ENCODE measurements around the gene CTRL.

The CTRL gene

DNA sequence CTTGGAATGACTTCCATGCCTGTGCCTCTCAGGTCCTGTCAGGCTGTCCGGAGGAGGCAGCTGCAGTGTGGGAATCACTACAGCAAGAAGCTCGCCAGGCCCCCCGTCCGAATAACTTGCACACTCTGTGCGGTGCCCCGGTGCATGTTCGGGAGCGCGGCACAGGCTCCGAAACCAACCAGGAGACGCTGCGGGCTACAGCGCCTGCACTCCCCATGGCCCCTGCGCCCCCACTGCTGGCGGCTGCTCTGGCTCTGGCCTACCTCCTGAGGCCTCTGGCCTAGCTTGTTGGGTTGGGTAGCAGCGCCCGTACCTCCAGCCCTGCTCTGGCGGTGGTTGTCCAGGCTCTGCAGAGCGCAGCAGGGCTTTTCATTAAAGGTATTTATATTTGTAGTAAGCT is 45.7 kb downstream of the CTRL start:
- H3K27me3 Mint-ChIP-seq: no peaks in the 10 kb centered on the region
- DNase-seq (ENCODE audit: low spot score in 2 of 2) (no peak), ATAC-seq (ENCODE audit: low read depth) (no peak)
- no peak overlapping the region for H3K27ac Mint-ChIP-seq
- H3K4me1 Mint-ChIP-seq: no peaks in the 10 kb centered on the region
- H3K9me3 Mint-ChIP-seq: no peaks in the 10 kb centered on the region
- H3K36me3 Mint-ChIP-seq: peaks cover 15% of the 10 kb centered on the region
- H3K4me3 Mint-ChIP-seq: no peak overlapping the region

DNA sequence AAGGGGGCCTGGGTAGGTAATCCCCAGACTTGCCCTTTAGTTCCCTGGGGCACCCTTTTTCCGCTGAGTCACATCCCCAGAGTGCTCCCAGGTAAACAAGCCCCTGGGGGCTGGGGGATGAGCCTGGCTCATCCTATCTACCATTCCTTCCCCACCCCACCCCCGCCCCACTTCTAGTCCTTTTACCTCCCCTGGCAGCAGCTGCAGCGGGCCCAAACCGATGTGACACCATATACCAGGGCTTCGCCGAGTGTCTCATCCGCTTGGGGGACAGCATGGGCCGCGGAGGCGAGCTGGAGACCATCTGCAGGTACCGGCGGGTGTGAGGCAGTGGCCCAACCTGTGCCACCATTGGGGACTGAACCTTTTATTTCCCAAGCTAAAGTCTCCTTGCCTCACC is 46.1 kb downstream of the CTRL start:
- Mint-ChIP-seq H3K4me3 (no peak overlapping the region), H3K36me3 (peaks cover 15% of the 10 kb centered on the region), H3K27ac (no peak overlapping the region), H3K9me3 (no peaks in the 10 kb centered on the region), H3K27me3 (no peaks in the 10 kb centered on the region), H3K4me1 (no peaks in the 10 kb centered on the region)
- ATAC-seq (ENCODE audit: low read depth): no peak
- no peak for DNase-seq (ENCODE audit: low spot score in 2 of 2)

DNA sequence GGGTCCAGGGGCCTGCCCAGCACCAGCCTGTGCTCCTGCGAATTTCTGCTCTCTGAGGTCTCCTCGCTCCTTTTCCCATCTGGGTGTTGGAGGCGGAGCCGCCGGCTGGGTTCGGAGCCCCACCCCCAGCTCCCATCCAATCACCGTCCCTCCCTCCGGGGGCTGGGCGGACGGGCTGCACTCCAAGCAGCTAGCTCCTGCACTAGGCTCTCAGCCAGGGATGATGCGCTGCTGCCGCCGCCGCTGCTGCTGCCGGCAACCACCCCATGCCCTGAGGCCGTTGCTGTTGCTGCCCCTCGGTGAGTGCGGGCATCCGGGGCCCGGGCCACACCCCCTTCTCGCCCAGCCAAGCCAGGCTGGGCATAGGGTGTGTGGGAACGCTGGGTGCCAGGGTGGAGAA is 47.0 kb downstream of the CTRL start, which contains the start of gene NRN1L:
NRN1L (plus strand) TSS at position 202 of the 400 bp plus-strand sequence; CDS start at position 221, 19 bp downstream.
- ATAC-seq (ENCODE audit: low read depth) (no peak), DNase-seq (ENCODE audit: low spot score in 2 of 2) (no peak)
- Mint-ChIP-seq H3K27me3 (no peaks in the 10 kb centered on the region), H3K4me3 (no peak within 1 kb of the TSS), H3K9me3 (no peaks in the 10 kb centered on the region), H3K36me3 (peaks cover 20% of the 10 kb centered on the region), H3K27ac (no peak within 1 kb of the TSS), H3K4me1 (no peaks in the 10 kb centered on the region)

DNA sequence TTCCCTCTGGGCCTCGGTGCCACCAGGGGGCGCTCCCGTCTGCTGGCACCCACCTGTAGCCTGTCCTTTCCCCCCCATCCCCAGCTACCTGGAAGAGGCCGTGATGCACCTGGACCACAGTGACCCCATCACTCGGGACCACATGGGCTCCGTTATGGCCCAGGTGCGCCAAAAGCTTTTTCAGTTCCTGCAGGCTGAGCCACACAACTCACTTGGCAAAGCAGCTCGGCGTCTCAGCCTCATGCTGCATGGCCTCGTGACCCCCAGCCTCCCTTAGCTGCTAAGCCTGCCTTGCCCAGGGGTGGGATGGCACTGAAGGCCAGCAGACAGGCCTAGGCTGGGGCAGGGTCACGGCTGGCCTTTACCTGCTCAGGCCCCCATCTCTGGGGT is 47.8 kb downstream of the CTRL start:
- Mint-ChIP-seq H3K9me3 (no peaks in the 10 kb centered on the region), H3K4me1 (no peaks in the 10 kb centered on the region), H3K27me3 (no peaks in the 10 kb centered on the region), H3K36me3 (peaks cover 22% of the 10 kb centered on the region), H3K27ac (no peak overlapping the region), H3K4me3 (no peak overlapping the region)
- ATAC-seq (ENCODE audit: low read depth) (peak; percentile 97), DNase-seq (ENCODE audit: low spot score in 2 of 2) (peak; percentile 77 to 87)

DNA sequence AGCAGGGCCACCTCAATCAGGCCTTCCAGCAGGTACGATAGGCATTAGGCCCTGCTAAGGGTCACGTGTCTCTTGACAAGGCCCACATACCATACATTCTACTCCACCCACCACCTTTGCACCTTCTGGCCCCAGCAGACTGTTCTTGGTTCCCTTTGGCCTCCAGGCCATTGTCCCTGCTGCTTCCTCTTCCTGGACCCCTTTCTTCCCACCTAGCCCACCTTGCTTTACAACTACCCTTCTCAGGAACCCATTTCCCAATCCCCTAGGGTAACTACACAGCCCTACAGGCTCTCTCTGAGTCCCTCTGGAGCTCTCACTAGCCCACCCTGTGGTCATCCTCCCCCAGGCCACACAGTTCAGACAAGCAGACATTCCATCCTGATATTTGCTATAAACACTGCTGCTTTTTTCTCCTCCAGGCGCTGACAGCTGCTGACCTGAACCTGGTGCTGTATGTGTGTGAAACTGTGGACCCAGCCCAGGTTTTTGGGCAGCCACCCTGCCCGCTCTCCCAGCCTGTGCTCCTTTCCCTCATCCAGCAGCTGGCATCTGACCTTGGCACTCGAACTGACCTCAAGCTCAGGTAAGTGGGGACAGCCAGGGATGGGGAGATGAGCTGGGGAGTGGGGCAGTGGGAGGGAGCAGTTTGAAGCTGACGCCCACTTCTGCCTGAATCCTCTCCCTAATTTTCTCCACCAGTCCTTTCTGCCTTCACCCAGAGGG is 48.4 kb downstream of the CTRL start:
- Mint-ChIP-seq H3K4me3 (no peak overlapping the region), H3K27ac (no peak overlapping the region), H3K27me3 (no peaks in the 10 kb centered on the region), H3K4me1 (no peaks in the 10 kb centered on the region), H3K36me3 (peaks cover 24% of the 10 kb centered on the region), H3K9me3 (no peaks in the 10 kb centered on the region)
- ATAC-seq (ENCODE audit: low read depth): peak; percentile 7
- DNase-seq (ENCODE audit: low spot score in 2 of 2): no peak

DNA sequence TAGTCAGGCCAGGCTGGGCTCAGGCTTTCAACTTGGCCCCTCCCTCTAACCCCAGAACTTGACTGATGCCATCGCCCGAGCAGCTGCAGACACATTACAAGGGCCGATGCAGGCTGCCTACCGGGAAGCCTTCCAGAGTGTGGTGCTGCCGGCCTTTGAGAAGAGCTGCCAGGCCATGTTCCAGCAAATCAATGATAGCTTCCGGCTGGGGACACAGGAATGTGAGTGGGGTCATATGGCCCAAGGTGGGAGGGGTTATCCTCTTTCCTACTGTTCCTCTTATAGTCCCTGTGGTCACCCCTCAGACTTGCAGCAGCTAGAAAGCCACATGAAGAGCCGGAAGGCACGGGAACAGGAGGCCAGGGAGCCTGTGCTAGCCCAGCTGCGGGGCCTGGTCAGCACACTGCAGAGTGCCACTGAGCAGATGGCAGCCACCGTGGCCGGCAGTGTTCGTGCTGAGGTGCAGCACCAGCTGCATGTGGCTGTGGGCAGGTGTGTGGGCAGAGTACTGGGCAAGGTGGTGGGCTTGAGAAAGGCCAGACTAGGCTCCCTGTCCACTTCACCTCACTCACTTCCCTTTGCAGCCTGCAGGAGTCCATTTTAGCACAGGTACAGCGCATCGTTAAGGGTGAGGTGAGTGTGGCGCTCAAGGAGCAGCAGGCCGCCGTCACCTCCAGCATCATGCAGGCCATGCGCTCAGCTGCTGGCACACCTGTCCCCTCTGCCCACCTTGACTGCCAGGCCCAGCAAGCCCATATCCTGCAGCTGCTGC is 49.1 kb downstream of the CTRL start:
- peaks cover 24% of the 10 kb centered on the region for H3K36me3 Mint-ChIP-seq
- no peak for DNase-seq (ENCODE audit: low spot score in 2 of 2)
- H3K27ac Mint-ChIP-seq: no peak overlapping the region
- H3K9me3 Mint-ChIP-seq: no peaks in the 10 kb centered on the region
- no peak overlapping the region for H3K4me3 Mint-ChIP-seq
- H3K4me1 Mint-ChIP-seq: no peaks in the 10 kb centered on the region
- no peaks in the 10 kb centered on the region for H3K27me3 Mint-ChIP-seq
- no peak for ATAC-seq (ENCODE audit: low read depth)

DNA sequence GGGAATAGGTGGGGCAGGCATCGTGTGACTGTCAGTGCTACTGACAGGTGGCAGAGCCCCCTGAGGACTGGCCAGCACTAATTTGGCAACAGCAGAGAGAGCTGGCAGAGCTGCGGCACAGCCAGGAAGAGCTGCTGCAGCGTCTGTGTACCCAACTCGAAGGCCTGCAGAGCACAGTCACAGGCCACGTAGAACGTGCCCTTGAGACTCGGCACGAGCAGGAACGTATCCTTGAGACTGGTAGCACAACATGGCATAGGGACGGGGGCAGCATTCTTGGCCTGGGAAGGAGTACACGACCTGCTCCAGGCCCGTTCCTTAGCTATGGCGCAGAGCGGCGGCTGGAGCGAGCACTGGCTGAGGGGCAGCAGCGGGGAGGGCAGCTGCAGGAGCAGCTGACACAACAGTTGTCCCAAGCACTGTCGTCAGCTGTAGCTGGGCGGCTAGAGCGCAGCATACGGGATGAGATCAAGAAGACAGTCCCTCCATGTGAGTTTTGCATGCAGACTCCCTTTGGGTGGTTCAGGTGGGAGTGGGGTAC is 50.0 kb downstream of the CTRL start:
- Mint-ChIP-seq H3K4me1 (no peaks in the 10 kb centered on the region), H3K9me3 (no peaks in the 10 kb centered on the region), H3K27ac (no peak overlapping the region), H3K4me3 (no peak overlapping the region), H3K27me3 (no peaks in the 10 kb centered on the region), H3K36me3 (peaks cover 27% of the 10 kb centered on the region)
- DNase-seq (ENCODE audit: low spot score in 2 of 2): no peak
- no peak for ATAC-seq (ENCODE audit: low read depth)

DNA sequence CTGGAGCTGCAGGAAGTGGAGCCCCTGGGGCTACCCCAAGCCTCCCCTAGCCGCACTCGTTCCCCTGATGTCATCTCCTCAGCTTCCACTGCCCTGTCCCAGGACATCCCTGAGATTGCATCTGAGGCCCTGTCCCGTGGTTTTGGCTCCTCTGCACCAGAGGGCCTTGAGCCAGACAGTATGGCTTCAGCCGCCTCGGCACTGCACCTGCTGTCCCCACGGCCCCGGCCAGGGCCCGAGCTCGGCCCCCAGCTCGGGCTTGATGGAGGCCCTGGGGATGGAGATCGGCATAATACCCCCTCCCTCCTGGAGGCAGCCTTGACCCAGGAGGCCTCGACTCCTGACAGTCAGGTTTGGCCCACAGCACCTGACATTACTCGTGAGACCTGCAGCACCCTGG is 51.1 kb downstream of the CTRL start:
- Mint-ChIP-seq H3K27me3 (no peaks in the 10 kb centered on the region), H3K4me1 (peaks cover 4% of the 10 kb centered on the region), H3K36me3 (peaks cover 27% of the 10 kb centered on the region), H3K9me3 (no peaks in the 10 kb centered on the region), H3K27ac (no peak overlapping the region), H3K4me3 (no peak overlapping the region)
- no peak for ATAC-seq (ENCODE audit: low read depth)
- no peak for DNase-seq (ENCODE audit: low spot score in 2 of 2)

DNA sequence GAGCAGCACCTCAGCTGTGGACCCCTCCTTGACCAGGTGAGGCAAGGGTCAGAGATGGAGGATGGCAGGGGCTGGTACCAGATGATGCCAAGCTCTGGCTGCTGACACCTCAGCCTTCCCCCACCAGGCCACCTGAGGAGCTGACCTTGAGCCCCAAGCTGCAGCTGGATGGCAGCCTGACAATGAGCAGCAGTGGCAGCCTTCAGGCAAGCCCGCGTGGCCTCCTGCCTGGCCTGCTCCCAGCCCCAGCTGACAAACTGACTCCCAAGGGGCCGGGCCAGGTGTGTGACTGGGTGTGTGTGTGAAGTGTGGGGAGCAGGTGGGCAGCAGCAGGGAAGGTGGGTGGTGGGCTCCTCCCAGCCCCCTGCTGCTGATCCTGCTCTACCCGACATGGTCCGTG is 51.7 kb downstream of the CTRL start:
- H3K9me3 Mint-ChIP-seq: no peaks in the 10 kb centered on the region
- no peak overlapping the region for H3K27ac Mint-ChIP-seq
- no peak for DNase-seq (ENCODE audit: low spot score in 2 of 2)

More for the DNA sequence above, 51.7 kb downstream of the CTRL start:
- Mint-ChIP-seq H3K27me3 (no peaks in the 10 kb centered on the region), H3K36me3 (peaks cover 27% of the 10 kb centered on the region), H3K4me3 (no peak overlapping the region), H3K4me1 (peaks cover 10% of the 10 kb centered on the region)
- no peak for ATAC-seq (ENCODE audit: low read depth)
